Left lobe of liver (tissue), 2 donors: Measurements from ENCODE around the gene NUP50. TPM values are rescaled to one million over a fixed set of nuclear protein-coding genes. Genes with fewer than 3 reads are reported as not detected.
A peak's percentile ranks its signal among the peaks of the same experiment; 100 is the strongest.

Experiments used
- ATAC-seq: fragments of 200-7000 bp; cut with Tn5 transposase; one replicate; pipeline ENCODE4 v1.9.1; 2020; ENCODE audit warnings: mild to moderate bottlenecking, moderate library complexity
- DNase-seq: peaks from one replicate; pipeline ENCODE4 v3.0.0-alpha.2; 2020; ENCODE audit warnings: low spot score
- total RNA-seq: library from RNA; stranded (reverse); gene quantifications from one replicate; pipeline ENCODE4 v1.2.1, GENCODE V29; 2021
- donor health status: DM: no; HTN: no; CAD: no; lungs with moderate emphysema.
- donor health status: DM: no; HTN: yes; CAD: no.

Gene NUP50
- total RNA-seq, 1 donor from 2014 or later: 31.7 TPM

DNA sequence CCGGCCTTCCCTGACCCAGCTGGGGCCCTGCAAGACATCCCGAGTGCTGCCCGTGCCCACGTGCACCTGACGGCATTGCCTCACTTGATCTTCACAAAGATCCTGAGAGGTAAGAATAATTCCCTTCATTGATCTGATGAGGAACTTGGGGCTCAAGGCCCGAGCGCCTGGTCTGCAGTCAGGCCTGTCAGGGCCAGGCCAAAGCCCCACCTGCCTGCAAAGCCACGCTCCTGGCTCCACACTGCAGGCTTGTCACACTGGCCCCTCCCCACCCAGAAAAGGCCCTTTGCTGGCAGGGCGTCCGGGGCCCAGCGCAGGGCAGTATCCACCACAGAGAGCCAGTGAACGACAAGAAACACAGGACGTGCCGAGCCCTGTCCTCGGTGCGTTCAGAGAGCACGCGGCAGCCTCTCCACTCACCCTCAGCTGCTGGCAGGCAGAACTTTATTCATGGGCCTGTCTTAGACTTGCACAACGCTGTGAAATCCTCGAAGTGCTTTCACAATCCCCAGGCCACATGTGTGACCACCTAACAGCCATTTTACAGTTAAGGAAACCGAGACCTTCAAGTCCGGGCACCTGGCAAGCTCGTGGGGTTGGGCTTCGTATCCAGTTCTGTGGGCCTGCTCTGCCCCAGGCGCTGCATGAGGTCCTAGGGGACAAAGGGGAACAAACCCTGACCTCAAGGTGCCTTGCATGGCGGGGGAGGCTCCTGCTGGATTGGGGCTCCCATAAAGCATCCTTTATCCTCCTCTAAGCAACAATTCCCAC, 62.2 kb downstream of the NUP50 start:
- ATAC-seq (peak; percentile 83), DNase-seq (peak; percentile 83)

DNA sequence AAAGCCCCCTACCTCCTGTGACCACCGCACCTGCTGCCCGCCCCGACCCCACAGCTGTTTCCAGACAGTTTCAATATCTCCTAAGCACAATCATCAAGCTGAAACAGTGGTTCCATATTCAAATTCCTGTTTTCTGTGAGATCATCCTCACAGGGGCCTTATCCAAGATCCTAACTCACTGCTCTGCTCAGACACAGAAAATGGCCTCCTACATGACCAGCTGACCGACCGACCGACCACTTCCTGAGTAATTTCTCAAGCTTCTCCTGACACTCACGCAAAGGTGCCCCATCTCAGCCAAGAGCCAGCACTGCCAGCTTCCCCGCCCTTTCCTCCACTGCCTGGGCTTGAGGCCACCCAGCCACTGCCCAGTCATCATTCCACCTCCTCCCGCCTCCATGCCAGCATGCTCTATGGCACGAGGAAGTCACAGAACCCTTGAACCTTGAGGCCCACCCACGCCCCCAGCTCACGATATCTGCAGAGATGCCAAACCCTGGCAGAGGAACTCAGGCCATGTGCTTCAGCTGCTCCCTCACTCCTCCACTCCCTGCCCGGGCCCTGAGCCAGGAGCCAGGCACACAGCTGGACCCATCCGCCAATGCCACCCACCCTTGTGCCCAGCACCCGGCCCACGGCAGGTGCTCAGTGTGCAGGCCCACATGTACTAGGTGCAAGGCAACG, 62.9 kb downstream of the NUP50 start:
- peak; percentile 17 for ATAC-seq
- DNase-seq: peak; percentile 51

DNA sequence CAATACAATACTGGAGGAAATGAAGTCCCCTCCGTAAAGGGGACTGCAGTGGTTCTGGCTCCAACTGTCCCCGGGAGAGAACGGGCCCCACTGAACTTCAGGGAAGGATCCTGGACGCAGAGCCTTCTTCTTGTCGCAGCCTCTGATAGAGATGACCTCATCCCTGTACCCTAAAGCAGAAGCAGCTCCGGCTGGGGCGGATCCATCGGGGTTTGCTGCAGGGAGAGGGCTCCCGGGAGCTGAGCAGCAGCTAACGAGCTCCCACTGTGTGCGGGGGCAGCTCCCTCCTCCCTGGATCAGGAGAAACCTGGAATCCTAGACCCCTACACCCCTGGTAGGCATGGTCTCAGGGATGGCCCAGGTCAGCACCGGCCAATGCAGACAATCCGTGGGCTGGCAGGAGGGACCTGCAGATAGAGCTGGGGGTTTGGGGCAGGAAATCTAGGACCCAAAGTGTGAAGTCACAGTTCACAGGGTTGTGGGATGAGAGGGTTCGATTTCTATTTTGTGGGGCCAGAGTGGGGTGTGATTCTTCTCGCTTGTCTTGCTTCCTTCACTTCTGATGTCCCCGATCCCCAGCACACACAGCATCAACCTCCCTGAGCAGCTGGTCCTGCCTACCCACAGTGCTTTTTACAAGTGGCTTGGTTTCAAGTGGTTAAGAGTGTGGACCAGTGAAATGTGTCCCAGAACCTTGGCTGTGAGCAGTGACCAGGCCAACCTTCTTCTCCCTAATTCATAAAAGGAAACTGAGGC, 64.1 kb downstream of the NUP50 start:
- ATAC-seq (no peak), DNase-seq (no peak)

DNA sequence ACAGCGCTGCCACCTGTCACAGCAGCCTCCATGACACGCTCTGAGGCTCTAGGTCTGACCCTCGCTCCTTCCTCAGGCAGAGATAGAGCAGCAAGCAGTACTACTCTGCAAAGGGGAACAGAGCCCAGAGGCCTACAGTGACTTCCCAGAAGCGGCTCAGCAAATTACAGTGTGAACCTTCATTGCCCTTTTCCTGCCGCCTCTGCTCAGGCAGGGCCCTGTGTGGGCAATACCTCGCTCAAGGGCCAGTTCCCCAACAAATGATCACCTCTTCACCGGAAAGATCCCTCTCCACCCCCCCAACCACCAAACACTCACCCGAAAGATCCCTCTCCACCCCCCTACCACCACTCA, 64.7 kb downstream of the NUP50 start:
- ATAC-seq (no peak), DNase-seq (no peak)

DNA sequence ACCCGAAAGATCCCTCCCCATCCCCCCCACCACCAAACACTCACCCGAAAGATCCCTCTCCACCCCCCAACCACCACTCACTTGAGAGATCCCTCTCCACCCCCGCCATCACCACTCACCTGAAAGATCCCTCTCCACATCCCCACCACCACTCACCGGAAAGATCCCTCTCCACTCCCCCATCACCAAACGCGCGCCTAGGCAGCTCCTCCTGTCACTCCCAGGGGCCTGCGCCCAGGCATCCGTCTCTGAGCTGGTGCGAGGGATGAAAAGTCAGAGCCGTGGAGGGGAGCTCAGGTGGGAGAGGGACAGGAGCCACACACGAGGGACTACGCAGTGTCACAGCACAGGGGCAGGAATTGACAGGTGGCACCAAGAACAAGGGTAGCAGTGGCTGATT, 65.5 kb downstream of the NUP50 start:
- ATAC-seq (no peak), DNase-seq (no peak)

DNA sequence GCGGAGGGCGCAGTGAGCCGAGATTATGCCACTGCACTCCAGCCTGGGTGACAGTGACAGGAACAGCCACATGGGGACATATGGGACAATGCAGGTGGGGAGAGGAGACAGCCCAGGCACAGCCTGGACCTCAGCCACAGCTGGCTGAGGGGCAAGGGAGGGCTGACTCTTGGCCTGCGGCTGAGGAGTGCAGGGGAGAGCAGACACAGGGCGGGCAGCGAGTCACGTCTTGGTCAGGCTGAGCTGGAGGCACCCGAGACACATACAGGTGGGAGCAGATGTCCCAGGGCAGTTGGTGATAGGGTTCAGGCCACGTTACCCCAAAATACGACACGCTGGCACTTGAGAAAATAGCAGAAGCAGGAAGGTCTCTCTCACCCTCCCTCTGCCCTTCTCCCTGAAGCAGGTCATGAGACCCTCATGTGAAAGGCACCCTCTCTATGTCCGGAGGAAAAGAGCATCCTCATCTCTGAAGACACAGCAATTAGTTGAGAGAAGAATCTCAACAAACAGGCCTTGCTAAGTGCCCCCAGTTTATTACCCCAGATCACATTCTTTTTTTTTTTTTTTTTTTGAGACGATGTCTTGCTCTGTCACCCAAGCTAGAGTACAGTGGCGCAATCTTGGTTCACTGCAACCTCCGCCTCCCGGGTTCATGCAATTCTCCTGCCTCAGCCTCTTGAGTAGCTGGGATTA, 66.4 kb downstream of the NUP50 start:
- ATAC-seq: no peak

DNA sequence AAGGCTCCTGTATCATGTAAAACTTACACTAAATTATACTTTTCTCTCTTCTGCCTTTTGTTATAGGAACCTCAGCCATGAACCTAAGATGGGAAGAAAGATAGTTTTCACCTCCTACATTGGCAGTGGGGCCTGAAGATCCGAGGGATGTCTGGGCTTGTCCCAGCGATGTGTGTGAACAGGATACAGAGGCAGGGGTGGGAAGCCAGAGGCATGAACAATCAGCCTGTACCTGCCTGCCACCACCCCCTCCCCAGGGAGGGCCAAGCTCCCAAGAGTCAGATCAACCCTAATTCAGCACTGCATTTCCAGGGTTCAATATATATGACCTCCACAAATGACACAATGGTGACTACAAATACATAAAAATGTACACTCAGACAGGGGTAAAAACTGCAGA, 67.6 kb downstream of the NUP50 start:
- no peak for ATAC-seq
- no peak for DNase-seq

More for the DNA sequence above, 66.4 kb downstream of the NUP50 start:
- no peak for DNase-seq

DNA sequence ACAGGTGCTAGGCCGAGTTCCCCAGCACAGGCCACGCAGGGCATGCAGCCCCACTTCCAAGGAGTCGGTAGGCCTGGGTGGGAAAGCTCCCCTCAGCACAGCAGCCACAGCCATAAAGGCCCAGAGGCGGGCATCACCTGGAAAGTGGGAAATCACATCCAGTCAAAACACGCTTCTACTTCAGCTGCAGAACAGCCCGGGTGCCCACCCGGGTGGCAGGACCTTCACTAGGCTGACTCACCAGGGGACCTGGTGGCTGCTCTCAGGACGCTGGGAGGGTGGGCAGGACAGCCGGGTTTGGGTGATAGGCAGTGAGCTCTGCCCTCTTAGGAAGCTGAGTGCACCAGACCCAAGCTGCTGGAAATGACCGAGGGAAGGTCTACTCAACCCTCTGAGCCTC, 69.7 kb downstream of the NUP50 start:
- no peak for DNase-seq
- ATAC-seq: no peak

DNA sequence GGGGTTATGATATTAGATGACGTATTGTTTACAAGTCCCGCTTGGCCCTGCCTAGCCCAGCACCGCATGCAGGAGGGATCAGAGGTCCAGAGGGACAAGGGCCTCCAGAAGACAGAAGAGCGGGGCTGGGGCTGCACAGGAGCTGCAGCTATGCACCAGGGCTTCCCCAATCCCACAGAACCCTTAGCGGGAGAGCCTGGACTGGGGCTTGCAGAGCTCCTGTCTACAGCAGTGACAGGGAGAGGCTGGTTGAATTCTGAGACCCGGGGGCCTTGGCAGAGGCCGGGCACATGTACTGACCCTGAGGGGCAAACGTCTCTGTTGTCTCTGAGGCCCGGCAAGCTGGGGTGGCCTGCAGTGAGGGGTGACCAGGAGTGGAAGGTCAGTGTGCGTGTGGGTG, 70.1 kb downstream of the NUP50 start:
- DNase-seq: no peak
- ATAC-seq: no peak

DNA sequence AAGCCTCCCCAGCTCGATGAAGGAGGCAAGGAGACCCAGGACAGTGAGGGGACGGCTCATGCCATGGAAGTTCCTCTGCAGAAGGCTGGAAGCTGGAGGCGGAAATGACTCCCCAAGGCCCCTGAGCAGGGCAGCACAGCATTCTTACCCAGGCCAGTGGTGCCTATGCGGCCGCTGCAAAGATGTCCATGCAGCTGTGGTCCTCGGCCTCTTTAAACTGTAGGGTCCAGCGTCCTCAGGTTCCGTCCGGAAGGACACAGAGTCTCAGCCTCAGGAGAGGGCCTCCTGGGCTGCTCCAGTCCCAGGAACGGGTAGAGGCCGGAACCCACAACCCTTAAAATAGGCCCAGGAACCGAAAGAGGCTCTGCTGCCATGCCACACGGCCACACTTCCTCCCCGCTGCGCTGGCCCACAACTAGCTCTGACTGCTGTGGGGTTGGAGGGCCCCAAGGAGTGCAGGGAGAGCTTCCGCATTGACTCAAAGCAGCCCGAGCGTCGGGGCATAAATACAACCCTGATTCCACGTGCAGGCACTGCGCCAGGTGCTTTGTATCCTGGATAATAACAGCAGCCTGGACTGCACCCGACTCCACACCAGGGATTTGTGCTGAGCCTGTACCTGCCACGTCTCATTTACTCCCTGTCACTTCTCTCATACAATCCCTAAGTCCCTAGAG, 71.5 kb downstream of the NUP50 start:
- DNase-seq: no peak
- peak; percentile 4 for ATAC-seq

DNA sequence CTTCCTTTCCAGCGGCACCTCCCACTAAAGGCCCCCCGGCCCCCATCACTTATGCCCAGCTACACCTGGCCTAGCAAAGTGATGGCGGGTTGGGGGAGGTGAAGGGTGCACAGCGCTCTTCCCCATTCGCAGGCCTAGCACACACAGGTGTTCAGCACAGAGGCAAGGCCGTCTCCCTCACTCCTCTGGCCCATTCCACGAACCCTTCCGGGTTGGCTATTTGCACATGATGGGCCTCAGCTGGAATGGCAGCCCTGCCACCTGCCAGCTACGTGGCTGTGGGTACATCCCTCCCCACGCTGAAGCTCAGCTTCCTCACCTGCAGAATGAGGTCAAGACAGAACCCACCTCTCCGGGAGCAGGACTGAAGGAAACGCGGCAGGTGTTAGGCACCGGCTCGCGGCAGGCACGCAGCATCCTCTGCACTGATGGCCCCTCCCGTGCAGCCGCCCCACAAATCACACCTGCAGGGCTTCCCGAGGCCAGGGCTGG, 72.2 kb downstream of the NUP50 start:
- no peak for ATAC-seq

DNA sequence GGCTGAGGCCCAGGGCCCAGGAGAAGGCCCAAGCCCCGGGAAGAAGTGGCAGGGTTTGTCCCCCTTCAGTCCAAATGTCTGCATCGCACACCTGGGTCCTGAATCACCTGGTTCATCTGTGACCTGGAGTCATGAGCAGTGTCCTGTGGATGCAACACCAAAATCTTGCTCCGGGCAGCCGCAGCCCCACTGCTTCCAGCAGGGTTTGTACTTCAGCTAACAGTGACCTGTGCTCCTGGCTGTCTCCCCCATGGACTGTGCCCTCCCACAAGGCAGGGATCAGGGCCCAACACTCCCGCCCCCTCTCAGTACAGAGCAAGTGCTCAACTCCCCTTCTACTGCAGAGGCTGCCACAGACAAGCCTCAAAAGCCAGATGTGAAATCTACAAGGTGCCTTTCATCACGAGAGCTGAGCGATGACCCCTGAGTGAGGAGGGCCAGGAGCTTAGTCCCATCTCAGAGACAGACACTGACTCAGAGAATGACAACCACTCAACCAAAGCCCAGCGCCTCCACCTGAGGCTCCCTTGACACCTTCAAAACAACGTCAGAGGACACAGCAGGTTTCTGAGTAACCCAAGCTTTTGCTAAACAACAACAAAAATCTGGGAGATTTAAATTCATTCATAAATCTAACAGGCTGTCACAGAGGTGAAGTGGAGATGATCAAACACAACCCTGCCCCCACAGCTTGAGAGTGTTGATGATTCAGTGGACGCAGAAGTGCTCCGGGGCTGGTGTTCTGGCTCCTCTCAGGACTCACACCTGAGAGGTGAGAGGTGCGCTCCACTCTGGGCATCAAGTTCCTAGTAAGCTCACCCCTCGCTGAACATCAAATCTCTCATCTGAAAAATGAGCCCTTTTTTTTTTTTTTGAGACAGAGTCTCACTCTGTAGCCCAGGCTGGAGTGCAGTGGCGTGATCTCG, 73.6 kb downstream of the NUP50 start:
- DNase-seq (peak; percentile 80), ATAC-seq (peak; percentile 77)

More for the DNA sequence above, 72.2 kb downstream of the NUP50 start:
- DNase-seq: no peak

Other genes starting within 250 kb of the NUP50 start
- not detected for gene PHF21B, start 153.9 kb upstream of the NUP50 start, total RNA-seq
- 44.2 TPM for gene KIAA0930, start 77.0 kb downstream of the NUP50 start, total RNA-seq
- not detected for gene UPK3A, start 121.0 kb downstream of the NUP50 start, total RNA-seq
- gene FAM118A, start 146.0 kb downstream of the NUP50 start, total RNA-seq: 26.0 TPM
- gene SMC1B, start 249.7 kb downstream of the NUP50 start, total RNA-seq: not detected
- gene RIBC2, start 249.8 kb downstream of the NUP50 start, total RNA-seq: not detected